ENCODE measurements around the gene TAAR5. TPM values are rescaled to one million over a fixed set of nuclear protein-coding genes. Genes with fewer than 3 reads are reported as not detected.

Gene TAAR5
- total RNA-seq, 2 experiments from 2014 or later, result not detected

- Mint-ChIP-seq H3K27me3 (peaks cover 32% of the 10 kb centered on the region), H3K36me3 (no peaks in the 10 kb centered on the region), H3K27ac (no peak within 1 kb of the TSS), H3K4me3 (no peak within 1 kb of the TSS), H3K9me3 (no peaks in the 10 kb centered on the region), H3K4me1 (no peaks in the 10 kb centered on the region)
- POLR2A ChIA-PET, result no interaction called here
- DNase-seq (no peak), ATAC-seq (ENCODE audit: low read depth) (no peak)
These were observed 37.2 kb downstream of the TAAR5 start, which contains the start of gene TAAR8 for GRCh38 chr6:132552372-132552771. Gene TAAR8 (plus strand): TSS chr6:132552672. CDS start chr6:132552693, 21 bp downstream.

- Mint-ChIP-seq H3K4me3 (no peak overlapping the region), H3K4me1 (no peaks in the 10 kb centered on the region), H3K27me3 (peaks cover 29% of the 10 kb centered on the region), H3K36me3 (no peaks in the 10 kb centered on the region), H3K27ac (no peak overlapping the region), H3K9me3 (no peaks in the 10 kb centered on the region)
- DNase-seq, result no peak
- POLR2A ChIA-PET, result no interaction called here
- no peak for ATAC-seq (ENCODE audit: low read depth)
These were observed 38.3 kb downstream of the TAAR5 start for GRCh38 chr6:132551214-132551613.

- Mint-ChIP-seq H3K9me3 (no peaks in the 10 kb centered on the region), H3K36me3 (no peaks in the 10 kb centered on the region), H3K4me3 (no peak overlapping the region), H3K4me1 (no peaks in the 10 kb centered on the region), H3K27ac (no peak overlapping the region), H3K27me3 (peaks cover 27% of the 10 kb centered on the region)
- POLR2A ChIA-PET, result no interaction called here
- DNase-seq (no peak), ATAC-seq (ENCODE audit: low read depth) (no peak)
These were observed 40.6 kb downstream of the TAAR5 start for GRCh38 chr6:132548746-132549463.

- peaks cover 29% of the 10 kb centered on the region for H3K27me3 Mint-ChIP-seq
- no peak overlapping the region for H3K4me3 Mint-ChIP-seq
- DNase-seq (no peak), ATAC-seq (ENCODE audit: low read depth) (no peak)
- no peaks in the 10 kb centered on the region for H3K36me3 Mint-ChIP-seq
- POLR2A ChIA-PET, result no interaction called here
- no peak overlapping the region for H3K27ac Mint-ChIP-seq
- H3K4me1 Mint-ChIP-seq, result no peaks in the 10 kb centered on the region
- H3K9me3 Mint-ChIP-seq, result no peaks in the 10 kb centered on the region
These were observed 44.7 kb downstream of the TAAR5 start for GRCh38 chr6:132544826-132545225.

Other genes starting within 250 kb of the TAAR5 start
- gene MOXD1, start 188.3 kb downstream of the TAAR5 start, total RNA-seq, result not detected
- gene STX7, start 76.6 kb downstream of the TAAR5 start, total RNA-seq, result 10 to 100 TPM; 20.5 to 25.0 TPM
- not detected for gene TAAR9, start 51.5 kb downstream of the TAAR5 start, total RNA-seq
- not detected for gene TAAR8, start 37.1 kb downstream of the TAAR5 start, total RNA-seq
- not detected for gene TAAR6, start 19.4 kb downstream of the TAAR5 start, total RNA-seq
- not detected for gene TAAR2, start 34.5 kb upstream of the TAAR5 start, total RNA-seq
- not detected for gene TAAR1, start 69.4 kb upstream of the TAAR5 start, total RNA-seq
- gene VNN1, start 124.3 kb upstream of the TAAR5 start, total RNA-seq, result not detected
- gene VNN2, start 168.2 kb upstream of the TAAR5 start, total RNA-seq, result 10 to 100 TPM; 30.4 to 31.5 TPM
- 1 to 10 TPM; 8.3 to 8.8 TPM for gene SLC18B1, start 208.9 kb upstream of the TAAR5 start, total RNA-seq
- 1,000 to 10,000 TPM; 1,453 to 1,569 TPM for gene RPS12, start 224.8 kb upstream of the TAAR5 start, total RNA-seq

Measured in activated naive CD8-positive, alpha-beta T cell treated with anti-CD3 and anti-CD28 coated beads, Interleukin-2, amount 10 ng/mL, durations not matched to agents 7 days and 5 days (primary cell).